ENCODE data around the gene RPL35A. TPM values are rescaled to one million over a fixed set of nuclear protein-coding genes. Genes with fewer than 3 reads are reported as not detected.
"Not testable (repeated sequence)": the region's sequence is repeated elsewhere in the genome, so short reads cannot be mapped to it uniquely, and the experiment has no call there.

RPL35A gene
- total and polyA plus RNA-seq, 2 experiments from 2014 or later, result 845 to 907 TPM

GRCh38 chr3:197960694-197961581, 10.9 kb downstream of the RPL35A start:
- peaks cover 4% of the 10 kb centered on the region for H3K36me3 ChIP-seq
- H3K27ac ChIP-seq, result peak overlapping the region; percentile 41
- no peaks in the 10 kb centered on the region for H3K9me3 ChIP-seq (ENCODE audit: low read depth)
- H3K4me3 ChIP-seq, result peak overlapping the region; percentile 82
- no peak for TF ChIP-seq CTCF (IDR thresholded peaks at IDR 0.05; ENCODE audit: low read depth, low read length)
- H3K4me1 ChIP-seq (ENCODE audit: low read depth), result peaks cover 7% of the 10 kb centered on the region
- DNase-seq (ENCODE audit: low read depth in 1 of 2, low spot score in 1 of 2), result peak in 1 of 2 donors; percentile 46
- no peaks in the 10 kb centered on the region for H3K27me3 ChIP-seq

GRCh38 chr3:197961582-197961945, 11.6 kb downstream of the RPL35A start:
- no peak for DNase-seq (ENCODE audit: low read depth in 1 of 2, low spot score in 1 of 2)
- Histone ChIP-seq H3K4me3 (no peak overlapping the region), H3K4me1 (ENCODE audit: low read depth) (peaks cover 7% of the 10 kb centered on the region)

GRCh38 chr3:197963019-197963637, 13.1 kb downstream of the RPL35A start:
- Histone ChIP-seq H3K4me3 (no peak overlapping the region), H3K4me1 (ENCODE audit: low read depth) (peaks cover 7% of the 10 kb centered on the region), H3K27me3 (no peaks in the 10 kb centered on the region), H3K36me3 (no peaks in the 10 kb centered on the region), H3K9me3 (ENCODE audit: low read depth) (no peaks in the 10 kb centered on the region), H3K27ac (no peak overlapping the region)
- TF ChIP-seq CTCF (IDR thresholded peaks at IDR 0.05; ENCODE audit: low read depth, low read length), result no peak
- no peak for DNase-seq (ENCODE audit: low read depth in 1 of 2, low spot score in 1 of 2)

More at GRCh38 chr3:197961582-197961945, 11.6 kb downstream of the RPL35A start:
- TF ChIP-seq CTCF (IDR thresholded peaks at IDR 0.05; ENCODE audit: low read depth, low read length), result no peak
- Histone ChIP-seq H3K36me3 (no peaks in the 10 kb centered on the region), H3K27ac (no peak overlapping the region), H3K27me3 (no peaks in the 10 kb centered on the region), H3K9me3 (ENCODE audit: low read depth) (no peaks in the 10 kb centered on the region)

- H3K36me3 ChIP-seq; H3K27ac ChIP-seq; H3K4me1 ChIP-seq (ENCODE audit: low read depth); H3K9me3 ChIP-seq (ENCODE audit: low read depth); H3K4me3 ChIP-seq; H3K27me3 ChIP-seq; DNase-seq (ENCODE audit: low read depth in 1 of 2, low spot score in 1 of 2): not testable (repeated sequence)
These were observed 17.5 kb downstream of the RPL35A start for GRCh38 chr3:197967337-197967989.

- Histone ChIP-seq H3K9me3 (ENCODE audit: low read depth) (no peaks in the 10 kb centered on the region), H3K27me3 (no peaks in the 10 kb centered on the region), H3K4me3 (no peak overlapping the region), H3K4me1 (ENCODE audit: low read depth) (no peaks in the 10 kb centered on the region), H3K36me3 (no peaks in the 10 kb centered on the region), H3K27ac (no peak overlapping the region)
- TF ChIP-seq CTCF (IDR thresholded peaks at IDR 0.05; ENCODE audit: low read depth, low read length), result no peak
- DNase-seq (ENCODE audit: low read depth in 1 of 2, low spot score in 1 of 2), result no peak
These were observed 20.6 kb downstream of the RPL35A start for GRCh38 chr3:197970588-197970987.

All from cardiac muscle cell (in vitro differentiated cells and primary cell).